ENCODE measurements around the gene CHAT.

The CHAT gene

GRCh38 chr10:49613165-49613881, 514 bp upstream of the CHAT start:
- ChIA-PET CTCF (interaction anchor here (0.7 to 1.1 kb wide), 2 partner anchors 20 to 697 kb away, joined by 4 read pairs; no protein-coding TSS in a partner anchor), POLR2A (no interaction called here)
- no peaks in the 10 kb centered on the region; the same call in 1 of the 2 replicates for H3K4me1 ChIP-seq (ENCODE audit: control insufficient read depth, insufficient read depth, low read length)
- no peaks in the 10 kb centered on the region for H3K9me3 ChIP-seq (ENCODE audit: control insufficient read depth, insufficient read depth, low read depth, low read length)
- no peak for TF ChIP-seq ZNF174 (tag by site-specific recombination; IDR thresholded peaks at IDR 0.05)
- TF ChIP-seq ZNF555 (tag by site-specific recombination; conservative IDR thresholded peaks at IDR 0.05), result no peak
- TF ChIP-seq KLF9 (tag by site-specific recombination; IDR thresholded peaks at IDR 0.05; ENCODE audit: low read depth), result no peak
- TF ChIP-seq YY1 (tag by site-specific recombination; IDR thresholded peaks at IDR 0.05), result no peak
- TF ChIP-seq ZNF776 (tag by site-specific recombination; IDR thresholded peaks at IDR 0.05; ENCODE audit: borderline replicate concordance), result no peak
- TF ChIP-seq PRDM6 (tag by site-specific recombination; IDR thresholded peaks at IDR 0.05), result no peak
- no peak for TF ChIP-seq ZBTB20 (tag by site-specific recombination; IDR thresholded peaks at IDR 0.05)
- TF ChIP-seq ZNF560 (tag by site-specific recombination; IDR thresholded peaks at IDR 0.05; ENCODE audit: borderline replicate concordance), result no peak
- no peak for TF ChIP-seq ATF2 (tag by site-specific recombination; IDR thresholded peaks at IDR 0.05; ENCODE audit: low read depth)
- no peak for TF ChIP-seq ZNF202 (tag by site-specific recombination; IDR thresholded peaks at IDR 0.05; ENCODE audit: borderline replicate concordance)
- no peak for TF ChIP-seq ZNF747 (tag by site-specific recombination; IDR thresholded peaks at IDR 0.05)
- no peak for TF ChIP-seq ZNF837 (tag by site-specific recombination; IDR thresholded peaks at IDR 0.05)
- TF ChIP-seq ZNF140 (tag by site-specific recombination; IDR thresholded peaks at IDR 0.05), result no peak
- no peak for TF ChIP-seq ZNF518A (tag by site-specific recombination; conservative IDR thresholded peaks at IDR 0.05; ENCODE audit: low read depth)
- TF ChIP-seq ZNF146 (tag by site-specific recombination; IDR thresholded peaks at IDR 0.05), result no peak
- no peak for TF ChIP-seq SP3 (tag by site-specific recombination; IDR thresholded peaks at IDR 0.05)
- no peak overlapping the region for H3K27ac ChIP-seq (ENCODE audit: extremely low read depth, low read depth, low read length)
- H3K36me3 ChIP-seq (ENCODE audit: control insufficient read depth in 2 of 2, insufficient read depth in 1 of 2, low read length in 2 of 2), result no peaks in the 10 kb centered on the region
- H3K4me3 ChIP-seq (ENCODE audit: low read depth, low read length), result no peak overlapping the region
